VCaP (cell line): ENCODE results near the gene STXBP5.

Experiments used
- H3K27ac ChIP-seq: fragments of 450-650 bp; 2 replicates; pipeline ENCODE4 v1.5.1; 2017
- CTCF ChIP-seq: fragments of 450-650 bp; conservative IDR thresholded peaks from 2 replicates; pipeline ENCODE4 v1.5.1; 2017; ENCODE audit warnings: mild to moderate bottlenecking, moderate library complexity

Gene STXBP5

GRCh38 chr6:147179809-147180208 is 24.4 kb upstream of the STXBP5 start:
- TF ChIP-seq CTCF, result no peak
- peak overlapping the region; percentile 88 for H3K27ac ChIP-seq

GRCh38 chr6:147180926-147181325 is 23.3 kb upstream of the STXBP5 start:
- no peak for TF ChIP-seq CTCF
- H3K27ac ChIP-seq, result peak overlapping the region; percentile 88

- no peak for TF ChIP-seq CTCF
- H3K27ac ChIP-seq, result no peak overlapping the region
These were observed 19.8 kb upstream of the STXBP5 start for GRCh38 chr6:147184379-147184778.

GRCh38 chr6:147185216-147185615 is 19.0 kb upstream of the STXBP5 start:
- no peak overlapping the region for H3K27ac ChIP-seq
- TF ChIP-seq CTCF, result no peak

- TF ChIP-seq CTCF, result no peak
These were observed 13.7 kb upstream of the STXBP5 start for GRCh38 chr6:147190556-147190955.

GRCh38 chr6:147192278-147192911 is 11.8 kb upstream of the STXBP5 start:
- peak overlapping the region; percentile 47 for H3K27ac ChIP-seq
- TF ChIP-seq CTCF, result no peak

More at GRCh38 chr6:147190556-147190955, 13.7 kb upstream of the STXBP5 start:
- H3K27ac ChIP-seq, result no peak overlapping the region

GRCh38 chr6:147194652-147195411 is 9.4 kb upstream of the STXBP5 start:
- H3K27ac ChIP-seq, result no peak overlapping the region

More at GRCh38 chr6:147194652-147195411, 9.4 kb upstream of the STXBP5 start:
- no peak for TF ChIP-seq CTCF
